CD4-positive, alpha-beta T cell (primary cell): Measurements from ENCODE around the gene SSB. TPM values are rescaled to one million over a fixed set of nuclear protein-coding genes. Genes with fewer than 3 reads are reported as not detected.
"Not testable (repeated sequence)": the region's sequence is repeated elsewhere in the genome, so short reads cannot be mapped to it uniquely, and the experiment has no call there.

Source experiments
- ATAC-seq: fragments of 200-7000 bp; cut with Tn5 transposase; one replicate; pipeline ENCODE4 v1.10.0; 2022; ENCODE audit warnings: mild to moderate bottlenecking; ENCODE audit not compliant: poor library complexity
- CTCF ChIA-PET: fragments of 350-600 bp; sonication (Branson Sonifier 250); formaldehyde crosslinking; loops from one replicate; lab custom pipeline; 2021; ENCODE audit warnings: antibody characterized with exemption, inconsistent platforms; lab: Charles Lee
- POLR2A ChIA-PET: fragments of 350-600 bp; sonication (Branson Sonifier 250); formaldehyde crosslinking; loops from one replicate; lab custom pipeline; 2021; ENCODE audit warnings: antibody characterized with exemption, inconsistent platforms; lab: Charles Lee
- DNase-seq, 14 experiments: peaks; one replicate each; pipeline ENCODE4 v3.0.0-alpha.2; 2013 to 2020; ENCODE audit warnings: mixed read lengths in 2 of 14
- H3K27ac ChIP-seq, 2 donors: one replicate each; pipeline versions ENCODE4 v1.5.1 to v1.7.0; 2013; ENCODE audit warnings: low read length in 2 of 2, low read depth in 1 of 2, mild to moderate bottlenecking in 1 of 2
- H3K27me3 ChIP-seq, 2 experiments: 1 replicate in 1 of 2; 2 replicates in 1 of 2; pipeline versions ENCODE4 v1.6.1 to v1.7.0; 2013; ENCODE audit warnings: low read length in 2 of 2, control low read depth in 1 of 2, mild to moderate bottlenecking in 1 of 2, moderate library complexity in 1 of 2; ENCODE audit not compliant: insufficient read depth in 2 of 2, control insufficient read depth in 1 of 2
- H3K36me3 ChIP-seq: one replicate; pipeline ENCODE4 v1.6.1; 2013; ENCODE audit warnings: low read length, control low read depth; ENCODE audit not compliant: insufficient read depth
- H3K4me1 ChIP-seq: one replicate; pipeline ENCODE4 v1.6.1; 2013; ENCODE audit warnings: low read length, control low read depth; ENCODE audit not compliant: insufficient read depth
- H3K4me3 ChIP-seq: one replicate; pipeline ENCODE4 v1.5.1; 2013; ENCODE audit warnings: mild to moderate bottlenecking, low read length, moderate library complexity
- H3K9me3 ChIP-seq, 2 experiments: 1 replicate in 1 of 2; 2 replicates in 1 of 2; pipeline versions ENCODE4 v1.6.1 to v1.7.0; 2013; ENCODE audit warnings: low read length in 2 of 2, mild to moderate bottlenecking in 2 of 2, control low read depth in 1 of 2, moderate library complexity in 1 of 2; ENCODE audit not compliant: control insufficient read depth in 1 of 2, insufficient read depth in 1 of 2
- H3K27ac Mint-ChIP-seq: one replicate; pipeline ENCODE4 v1.8.0; 2020; ENCODE audit warnings: mixed read lengths
- H3K27me3 Mint-ChIP-seq: one replicate; pipeline ENCODE4 v1.8.0; 2021; ENCODE audit warnings: mixed read lengths
- H3K36me3 Mint-ChIP-seq: one replicate; pipeline ENCODE4 v1.8.0; 2021; ENCODE audit warnings: low read depth, mixed read lengths
- H3K4me1 Mint-ChIP-seq: one replicate; pipeline ENCODE4 v1.8.0; 2021; ENCODE audit warnings: low read depth, mixed read lengths
- H3K4me3 Mint-ChIP-seq: one replicate; pipeline ENCODE4 v1.8.0; 2020; ENCODE audit warnings: mild to moderate bottlenecking, mixed read lengths
- H3K9me3 Mint-ChIP-seq: one replicate; pipeline ENCODE4 v1.8.0; 2020; ENCODE audit warnings: mixed read lengths
- CTCF ChIP-seq: fragments of 200-600 bp; IDR thresholded peaks from one replicate; pipeline ENCODE4 v1.8.0; 2022; ENCODE audit warnings: antibody characterized with exemption, mild to moderate bottlenecking
- intact Hi-C, 2 experiments: fragments of 100-400 bp; cut with DNase I in 1 of 2; cut with micrococcal nuclease in 1 of 2; formaldehyde crosslinking; loops; one replicate each; pipeline versions ENCODE4 v1.15.1 to v1.9.0; 2023 to 2025; cut with DNase I, micrococcal nuclease
- total RNA-seq, 174 experiments: library from RNA in 2 of 174; stranded (reverse) in 2 of 174; gene quantifications; one replicate each; pipeline ENCODE4 v1.2.3 and lab custom pipeline; 2021 to 2026

Gene SSB
- total RNA-seq, 2 experiments from 2014 or later, result 174 to 181 TPM

DNA sequence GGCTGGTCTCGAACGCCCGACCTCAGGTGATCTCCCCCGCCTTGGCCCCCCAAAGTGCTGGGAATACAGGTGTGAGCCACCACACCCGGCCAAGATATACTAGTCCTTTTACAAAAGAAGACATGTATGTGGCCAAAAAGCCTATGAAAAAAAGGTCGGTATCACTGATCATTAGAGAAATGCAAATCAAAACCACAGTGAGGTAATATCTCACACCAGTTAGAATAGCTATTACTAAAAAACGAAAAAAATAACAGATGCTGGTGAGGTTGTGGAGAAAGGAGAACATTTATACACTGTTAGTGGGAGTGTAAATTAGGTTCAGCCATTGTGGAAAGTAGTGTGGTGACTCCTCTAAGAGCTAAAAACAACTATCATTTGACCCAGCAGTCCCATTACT lies 38.7 kb upstream of the SSB start:
- no peaks in the 10 kb centered on the region for H3K4me1 Mint-ChIP-seq
- TF ChIP-seq CTCF, result no peak
- Histone ChIP-seq H3K27ac (no peak overlapping the region), H3K9me3 (no peaks in the 10 kb centered on the region), H3K27me3 (no peaks in the 10 kb centered on the region), H3K4me3 (no peak overlapping the region), H3K36me3 (no peaks in the 10 kb centered on the region), H3K4me1 (no peaks in the 10 kb centered on the region)
- DNase-seq, result no peak
- no peaks in the 10 kb centered on the region for H3K27me3 Mint-ChIP-seq
- H3K4me3 Mint-ChIP-seq, result no peak overlapping the region
- H3K27ac Mint-ChIP-seq, result no peak overlapping the region
- intact Hi-C loops, result no loop called here
- ChIA-PET CTCF (no interaction called here), POLR2A (no interaction called here)
- ATAC-seq, result no peak
- H3K36me3 Mint-ChIP-seq, result no peaks in the 10 kb centered on the region
- no peaks in the 10 kb centered on the region for H3K9me3 Mint-ChIP-seq

DNA sequence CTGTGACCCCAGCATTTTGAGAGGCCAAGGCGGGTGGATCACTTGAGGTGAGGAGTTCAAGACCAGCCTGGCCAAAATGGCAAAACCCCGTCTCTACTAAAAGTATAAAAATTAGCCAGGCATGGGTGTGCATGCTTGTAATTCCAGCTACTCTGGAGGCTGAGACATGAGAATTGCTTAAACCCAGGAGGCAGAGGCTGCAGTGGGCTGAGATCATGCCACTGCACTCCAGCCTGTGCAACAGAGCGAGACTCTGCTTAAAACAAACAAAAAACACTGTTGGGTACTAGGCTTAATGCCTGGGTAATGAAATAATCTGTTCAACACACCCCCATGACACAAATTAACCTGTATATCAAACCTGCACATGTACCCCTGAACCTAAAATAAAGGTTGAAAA lies 37.9 kb upstream of the SSB start:
- CTCF ChIA-PET, H3K4me3 ChIP-seq, DNase-seq, H3K27ac Mint-ChIP-seq, H3K27ac ChIP-seq, H3K36me3 ChIP-seq, POLR2A ChIA-PET, H3K36me3 Mint-ChIP-seq, H3K9me3 Mint-ChIP-seq, intact Hi-C loops, H3K27me3 Mint-ChIP-seq, ATAC-seq, H3K4me1 ChIP-seq, H3K4me1 Mint-ChIP-seq, H3K27me3 ChIP-seq, H3K4me3 Mint-ChIP-seq, H3K9me3 ChIP-seq: not testable (repeated sequence)

DNA sequence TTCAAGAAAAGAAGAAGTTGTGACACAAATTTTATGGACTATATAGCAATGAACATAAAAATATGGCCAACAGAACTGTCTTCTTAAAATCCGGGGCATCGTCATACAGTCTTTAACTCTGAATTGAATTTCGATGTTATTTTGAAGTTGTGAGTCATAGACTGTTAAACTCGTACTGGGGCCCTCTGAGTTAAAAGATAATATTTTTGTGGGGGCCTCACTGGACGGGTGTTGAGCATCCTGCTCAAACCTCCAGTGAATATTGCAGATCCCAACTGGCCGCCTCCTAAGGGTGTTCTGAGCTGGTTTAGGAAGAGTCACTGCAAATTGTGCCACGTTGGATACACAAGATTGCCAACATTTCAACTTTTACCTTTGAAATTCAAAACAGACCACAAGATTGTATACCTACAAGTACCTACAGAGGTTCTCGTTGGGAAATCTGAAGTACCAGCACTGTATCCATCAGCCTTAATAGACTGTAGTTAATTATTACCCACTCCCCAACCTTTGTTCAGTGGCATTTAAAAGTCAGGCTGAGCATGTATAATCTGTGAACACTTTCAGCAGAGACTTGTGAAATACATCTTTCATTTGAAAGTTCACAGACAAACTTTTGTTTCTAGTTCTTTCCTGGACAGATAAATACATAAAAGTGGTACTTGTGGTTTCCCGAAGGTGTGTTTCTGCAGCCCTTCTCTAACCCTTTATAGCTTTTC lies 37.3 kb upstream of the SSB start:
- Histone ChIP-seq H3K4me1 (no peaks in the 10 kb centered on the region), H3K27ac (no peak overlapping the region), H3K9me3 (no peaks in the 10 kb centered on the region), H3K27me3 (no peaks in the 10 kb centered on the region), H3K36me3 (no peaks in the 10 kb centered on the region), H3K4me3 (no peak overlapping the region)
- no peak for ATAC-seq
- Mint-ChIP-seq H3K27me3 (no peaks in the 10 kb centered on the region), H3K4me3 (no peak overlapping the region), H3K36me3 (no peaks in the 10 kb centered on the region), H3K9me3 (no peaks in the 10 kb centered on the region), H3K27ac (no peak overlapping the region), H3K4me1 (no peaks in the 10 kb centered on the region)
- no peak for TF ChIP-seq CTCF
- ChIA-PET CTCF (no interaction called here), POLR2A (no interaction called here)
- DNase-seq, result no peak
- intact Hi-C loops, result no loop called here

- no peaks in the 10 kb centered on the region for H3K27me3 ChIP-seq
- CTCF ChIA-PET, result no interaction called here
- POLR2A ChIA-PET, result no interaction called here
- Mint-ChIP-seq H3K4me3 (no peak overlapping the region), H3K27ac (no peak overlapping the region), H3K4me1 (no peaks in the 10 kb centered on the region), H3K36me3 (no peaks in the 10 kb centered on the region), H3K27me3 (peaks cover 5% of the 10 kb centered on the region), H3K9me3 (no peaks in the 10 kb centered on the region)
- ATAC-seq, result no peak
- no peak for TF ChIP-seq CTCF
- intact Hi-C loops, result no loop called here
- H3K9me3 ChIP-seq, result no peaks in the 10 kb centered on the region
- DNase-seq, result no peak
- no peak overlapping the region for H3K4me3 ChIP-seq
- H3K36me3 ChIP-seq, result no peaks in the 10 kb centered on the region
- H3K4me1 ChIP-seq, result no peaks in the 10 kb centered on the region
- no peak overlapping the region for H3K27ac ChIP-seq
Measured at GRCh38 chr2:169761970-169762292, 36.7 kb upstream of the SSB start.
